HG03039 (cell line): ENCODE data around the gene BEX3.

Source experiments
- ATAC-seq: cut with Tn5 transposase; IDR thresholded peaks from one replicate; pipeline ENCODE4 v1.9.1; 2021; ENCODE audit warnings: mild to moderate bottlenecking, moderate library complexity; ENCODE audit not compliant: unreplicated experiment

Gene BEX3

GRCh38 chrX:103417933-103418332 lies 41.6 kb downstream of the BEX3 start:
- ATAC-seq = no peak

- no peak for ATAC-seq
Observed at GRCh38 chrX:103418811-103419340, 42.5 kb downstream of the BEX3 start.

- no peak for ATAC-seq
Observed at GRCh38 chrX:103423955-103424638, 47.8 kb downstream of the BEX3 start.
